Body of pancreas (tissue), 4 donors: ENCODE measurements around the gene RHOV. TPM values are rescaled to one million over a fixed set of nuclear protein-coding genes. Genes with fewer than 3 reads are reported as not detected.

Experiments
- ATAC-seq: fragments of 150-250 bp; one replicate; pipeline ENCODE4 v1.9.1; 2016
- DNase-seq, 4 donors: peaks; one replicate each; pipeline ENCODE4 v3.0.0-alpha.2; 2019
- H3K27ac ChIP-seq, 4 donors: fragments of 200-600 bp; sonication (generic); 1 replicate in 3 of 4; 2 replicates in 1 of 4; pipeline versions ENCODE4 v1.5.1 to v1.6.1; 2016 to 2019; ENCODE audit warnings: mild to moderate bottlenecking in 1 of 4, mixed read lengths in 1 of 4, moderate library complexity in 1 of 4
- H3K27me3 ChIP-seq, 2 donors: fragments of 200-600 bp; sonication (generic); one replicate each; pipeline ENCODE4 v1.6.0; 2016; ENCODE audit warnings: mild to moderate bottlenecking in 1 of 2
- H3K36me3 ChIP-seq, 2 donors: fragments of 200-600 bp; sonication (generic); replicated peaks in 1 of 2; 2 replicates each; pipeline ENCODE4 v1.5.1; 2016; ENCODE audit warnings: low read depth in 2 of 2; ENCODE audit not compliant: insufficient read depth in 1 of 2
- H3K4me1 ChIP-seq: fragments of 200-600 bp; sonication (generic); one replicate; pipeline ENCODE4 v1.6.0; 2016
- H3K4me3 ChIP-seq, 2 donors: fragments of 200-600 bp; sonication (generic); 1 replicate in 1 of 2; 2 replicates in 1 of 2; pipeline ENCODE4 v1.5.1; 2016 to 2019
- H3K9me3 ChIP-seq, 3 donors: fragments of 200-600 bp; sonication (generic); 1 replicate in 2 of 3; 2 replicates in 1 of 3; pipeline ENCODE4 v1.5.1; 2016
- CTCF ChIP-seq, 7 experiments: fragments of 450-650 bp in 4 of 7; fragments of 200-600 bp in 3 of 7; sonication (generic) in 3 of 7; IDR thresholded peaks; one replicate each; pipeline ENCODE4 v1.5.1; 2016 to 2019; ENCODE audit warnings: antibody characterized with exemption in 7 of 7
- POLR2A ChIP-seq, 3 donors: fragments of 450-650 bp; IDR thresholded peaks; one replicate each; pipeline ENCODE4 v1.6.1; 2016; ENCODE audit warnings: antibody characterized with exemption in 3 of 3, mild to moderate bottlenecking in 2 of 3
- WGBS, 2 donors: methylation state at CpG; one replicate each; pipeline ENCODE4 v1.1.5; 2017; 5-methylcytosine and 5-hydroxymethylcytosine counted together
- intact Hi-C: fragments of 100-400 bp; cut with DNase I; formaldehyde crosslinking; loops from one replicate; pipeline ENCODE4 v1.15.1; 2023
- total RNA-seq, 2 donors: library from RNA; depleted of rRNA; stranded (reverse); fragments of >200 nt; gene quantifications; one replicate each; pipeline ENCODE4 v1.1.0, GENCODE V29; 2016

Gene RHOV
- total RNA-seq, 2 donors from 2014 or later: 6.2 to 6.3 TPM

GRCh38 chr15:40915116-40915661, 41.2 kb upstream of the RHOV start:
- no peak for DNase-seq

GRCh38 chr15:40914486-40914885, 40.5 kb upstream of the RHOV start:
- H3K4me1 ChIP-seq: no peaks in the 10 kb centered on the region
- 67 to 80% methylated on average over 1 to 8 of the region's 8 CpGs for WGBS, 2 donors
- H3K9me3 ChIP-seq: no peaks in the 10 kb centered on the region
- no peak for TF ChIP-seq POLR2A (IDR thresholded peaks at IDR 0.05)
- peak in 1 of 7 experiments; percentile 23 for TF ChIP-seq CTCF (IDR thresholded peaks at IDR 0.05)
- no peak overlapping the region for H3K27ac ChIP-seq
- intact Hi-C loops: no loop called here
- no peak overlapping the region for H3K4me3 ChIP-seq
- H3K27me3 ChIP-seq: no peaks in the 10 kb centered on the region
- no peak for DNase-seq
- no peaks in the 10 kb centered on the region for H3K36me3 ChIP-seq
- ATAC-seq: no peak

More at GRCh38 chr15:40915116-40915661, 41.2 kb upstream of the RHOV start:
- H3K27ac ChIP-seq: no peak overlapping the region
- H3K9me3 ChIP-seq: no peaks in the 10 kb centered on the region
- no peaks in the 10 kb centered on the region for H3K4me1 ChIP-seq
- intact Hi-C loops: no loop called here
- H3K4me3 ChIP-seq: no peak overlapping the region
- no peaks in the 10 kb centered on the region for H3K27me3 ChIP-seq
- no peak for ATAC-seq
- WGBS, 2 donors: 82 to 88% methylated on average over 6 to 12 of the region's 12 CpGs
- no peak for TF ChIP-seq POLR2A (IDR thresholded peaks at IDR 0.05)
- no peak for TF ChIP-seq CTCF (IDR thresholded peaks at IDR 0.05)
- no peaks in the 10 kb centered on the region for H3K36me3 ChIP-seq

- no peaks in the 10 kb centered on the region for H3K4me1 ChIP-seq
- no peaks in the 10 kb centered on the region for H3K9me3 ChIP-seq
- DNase-seq: no peak
- H3K36me3 ChIP-seq: no peaks in the 10 kb centered on the region
- no peak overlapping the region for H3K4me3 ChIP-seq
- intact Hi-C loops: no loop called here
- ATAC-seq: no peak
- no peak overlapping the region for H3K27ac ChIP-seq
- 89 to 91% methylated on average over 12 of the region's 12 CpGs for WGBS, 2 donors
- H3K27me3 ChIP-seq: no peaks in the 10 kb centered on the region
- no peak for TF ChIP-seq POLR2A (IDR thresholded peaks at IDR 0.05)
- TF ChIP-seq CTCF (IDR thresholded peaks at IDR 0.05): no peak
Observed at GRCh38 chr15:40914013-40914412, 40.0 kb upstream of the RHOV start.

GRCh38 chr15:40912478-40912877, 38.4 kb upstream of the RHOV start:
- intact Hi-C loops: no loop called here
- WGBS, 2 donors: 50 to 76% methylated on average over 2 to 6 of the region's 6 CpGs

More at GRCh38 chr15:40912478-40912877, 38.4 kb upstream of the RHOV start:
- TF ChIP-seq CTCF (IDR thresholded peaks at IDR 0.05) (no peak), POLR2A (IDR thresholded peaks at IDR 0.05) (no peak)
- Histone ChIP-seq H3K27me3 (no peaks in the 10 kb centered on the region), H3K4me1 (peaks cover 7% of the 10 kb centered on the region), H3K9me3 (no peaks in the 10 kb centered on the region), H3K36me3 (no peaks in the 10 kb centered on the region), H3K4me3 (no peak overlapping the region), H3K27ac (no peak overlapping the region)
- DNase-seq: no peak
- ATAC-seq: no peak
